Brain microvascular endothelial cell (primary cell): ENCODE measurements around the gene LBX1.
"Not testable (repeated sequence)": the region's sequence is repeated elsewhere in the genome, so short reads cannot be mapped to it uniquely, and the experiment has no call there.

Source experiments
- DNase-seq: peaks from one replicate; pipeline ENCODE4 v3.0.0-alpha.2; 2020
- H3K27ac ChIP-seq: fragments of 250-450 bp; sonication (Bioruptor Pico); 2 replicates; pipeline ENCODE4 v1.5.1; 2020; ENCODE audit warnings: mild to moderate bottlenecking, moderate library complexity
- H3K27me3 ChIP-seq: fragments of 250-450 bp; sonication (Bioruptor Pico); replicated peaks from 2 replicates; pipeline ENCODE4 v1.5.1; 2020; ENCODE audit warnings: mild to moderate bottlenecking
- H3K36me3 ChIP-seq: fragments of 250-450 bp; sonication (Bioruptor Pico); replicated peaks from 2 replicates; pipeline ENCODE4 v1.5.1; 2020; ENCODE audit warnings: mild to moderate bottlenecking
- H3K4me3 ChIP-seq: 2 replicates; pipeline ENCODE4 v1.5.1; 2011; ENCODE audit warnings: low read depth, mild to moderate bottlenecking, control low read depth, low read length, moderate library complexity
- in situ Hi-C: cut with HindIII; loops from 2 replicates; pipeline ENCODE4 v1.10.0; 2017; ENCODE audit warnings: low sequenced_read_pairs, low pct_ligation_motif_present
- TF ChIP-seq, protein P1 (sequence below): IDR thresholded peaks from 2 replicates; pipeline ENCODE4 v1.5.1; 2011; ENCODE audit warnings: low read depth, mild to moderate bottlenecking, moderate library complexity, low read length, control low read depth, inconsistent platforms; ENCODE audit errors: missing control alignments

LBX1 gene

DNA sequence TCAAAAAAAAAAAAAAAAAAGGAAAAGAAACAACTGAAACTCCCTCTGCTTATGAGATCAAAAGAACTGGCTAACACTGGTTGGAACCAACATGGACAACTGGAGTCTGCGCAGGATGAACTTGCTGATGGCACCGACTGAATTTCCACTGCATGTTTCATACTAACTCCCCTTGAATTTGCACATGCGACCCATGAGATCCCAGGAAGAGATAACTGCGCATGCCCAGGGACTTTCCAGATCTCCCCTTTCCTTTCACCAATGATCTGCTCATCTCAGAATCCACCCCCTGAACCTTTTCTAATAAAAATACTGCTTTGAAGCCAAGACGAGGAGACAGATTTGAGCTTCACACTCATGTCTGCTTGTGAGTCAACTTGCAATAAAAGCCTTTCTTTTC, 20.7 kb downstream of the LBX1 start:
- no peaks in the 10 kb centered on the region for H3K36me3 ChIP-seq
- no peak for DNase-seq
- H3K4me3 ChIP-seq, result no peak overlapping the region
- peaks cover 30% of the 10 kb centered on the region for H3K27me3 ChIP-seq
- TF ChIP-seq, protein P1, sequence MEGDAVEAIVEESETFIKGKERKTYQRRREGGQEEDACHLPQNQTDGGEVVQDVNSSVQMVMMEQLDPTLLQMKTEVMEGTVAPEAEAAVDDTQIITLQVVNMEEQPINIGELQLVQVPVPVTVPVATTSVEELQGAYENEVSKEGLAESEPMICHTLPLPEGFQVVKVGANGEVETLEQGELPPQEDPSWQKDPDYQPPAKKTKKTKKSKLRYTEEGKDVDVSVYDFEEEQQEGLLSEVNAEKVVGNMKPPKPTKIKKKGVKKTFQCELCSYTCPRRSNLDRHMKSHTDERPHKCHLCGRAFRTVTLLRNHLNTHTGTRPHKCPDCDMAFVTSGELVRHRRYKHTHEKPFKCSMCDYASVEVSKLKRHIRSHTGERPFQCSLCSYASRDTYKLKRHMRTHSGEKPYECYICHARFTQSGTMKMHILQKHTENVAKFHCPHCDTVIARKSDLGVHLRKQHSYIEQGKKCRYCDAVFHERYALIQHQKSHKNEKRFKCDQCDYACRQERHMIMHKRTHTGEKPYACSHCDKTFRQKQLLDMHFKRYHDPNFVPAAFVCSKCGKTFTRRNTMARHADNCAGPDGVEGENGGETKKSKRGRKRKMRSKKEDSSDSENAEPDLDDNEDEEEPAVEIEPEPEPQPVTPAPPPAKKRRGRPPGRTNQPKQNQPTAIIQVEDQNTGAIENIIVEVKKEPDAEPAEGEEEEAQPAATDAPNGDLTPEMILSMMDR, result no peak
- in situ Hi-C loops, result no loop called here
- H3K27ac ChIP-seq, result no peak overlapping the region

DNA sequence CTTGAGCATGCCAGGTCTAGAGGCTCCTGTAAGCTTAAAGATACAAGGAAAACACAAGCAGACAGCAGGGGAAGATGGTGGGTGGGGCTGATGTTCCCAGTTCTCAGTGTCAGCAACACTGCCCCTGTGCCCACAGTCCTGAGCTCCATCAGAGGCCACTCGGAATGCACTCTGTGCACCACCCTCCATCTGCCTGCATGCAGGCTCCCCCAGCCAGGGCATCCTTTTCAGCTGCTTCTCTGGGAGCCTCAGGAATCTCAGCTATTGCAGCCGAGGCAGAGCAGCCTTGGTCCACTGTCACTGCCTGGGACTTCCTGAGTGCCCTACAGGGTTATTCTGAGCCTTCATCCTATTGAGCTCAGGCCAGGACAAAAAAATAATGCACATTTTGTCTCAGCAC, 22.2 kb downstream of the LBX1 start:
- Histone ChIP-seq H3K36me3 (no peaks in the 10 kb centered on the region), H3K4me3 (no peak overlapping the region), H3K27me3 (peaks cover 24% of the 10 kb centered on the region), H3K27ac (no peak overlapping the region)
- no peak for DNase-seq
- TF ChIP-seq, protein P1, result no peak
- in situ Hi-C loops, result no loop called here

DNA sequence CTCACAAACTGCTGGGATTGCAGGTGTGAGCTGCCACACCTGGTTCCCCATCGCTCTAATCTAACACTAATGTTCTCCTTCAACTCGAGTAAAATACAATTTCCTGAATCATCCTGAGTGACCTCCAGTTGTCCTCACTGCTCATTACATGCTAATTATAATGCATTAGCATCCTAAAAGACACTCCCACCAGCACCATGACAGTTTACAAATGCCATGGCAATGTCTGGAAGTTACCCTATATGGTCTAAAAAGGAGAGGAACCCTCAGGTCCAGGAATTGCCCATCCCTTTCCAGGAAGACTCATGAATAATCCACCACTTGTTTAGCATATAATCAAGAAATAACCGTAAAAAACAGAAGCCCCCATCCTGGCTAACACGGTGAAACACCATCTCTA, 26.6 kb downstream of the LBX1 start:
- H3K27me3 ChIP-seq, DNase-seq, H3K27ac ChIP-seq, H3K36me3 ChIP-seq, in situ Hi-C loops, H3K4me3 ChIP-seq: not testable (repeated sequence)

DNA sequence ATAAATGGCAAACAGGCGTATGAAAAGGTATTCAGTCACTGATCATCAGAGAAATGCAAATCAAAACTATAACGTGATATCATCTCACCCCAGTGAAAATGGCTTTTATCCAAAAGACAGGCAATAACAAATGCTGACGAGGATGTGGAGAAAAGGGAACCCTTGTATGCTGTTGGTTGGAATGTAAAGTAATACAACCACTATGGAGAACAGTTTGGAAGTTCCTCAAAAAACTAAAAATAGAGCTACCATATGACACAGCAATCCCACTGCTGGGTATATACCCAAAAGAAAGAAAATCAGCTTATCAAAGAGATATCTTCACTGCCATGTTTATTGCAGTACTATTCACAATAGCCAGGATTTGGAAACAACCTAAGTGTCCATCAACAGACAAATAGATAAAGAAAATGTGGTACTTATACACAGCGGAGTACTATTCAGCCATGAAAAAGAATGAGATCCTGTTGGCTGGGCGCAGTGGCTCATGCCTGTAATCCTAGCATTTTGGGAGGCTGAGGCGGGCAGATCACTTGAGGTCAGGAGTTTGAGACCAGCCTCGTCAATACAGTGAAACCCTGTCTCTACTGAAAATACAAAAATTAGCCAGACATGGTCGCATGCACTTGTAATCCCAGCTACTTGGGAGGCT, 30.8 kb downstream of the LBX1 start:
- H3K36me3 ChIP-seq, H3K27ac ChIP-seq, H3K4me3 ChIP-seq, DNase-seq, in situ Hi-C loops, H3K27me3 ChIP-seq: not testable (repeated sequence)

DNA sequence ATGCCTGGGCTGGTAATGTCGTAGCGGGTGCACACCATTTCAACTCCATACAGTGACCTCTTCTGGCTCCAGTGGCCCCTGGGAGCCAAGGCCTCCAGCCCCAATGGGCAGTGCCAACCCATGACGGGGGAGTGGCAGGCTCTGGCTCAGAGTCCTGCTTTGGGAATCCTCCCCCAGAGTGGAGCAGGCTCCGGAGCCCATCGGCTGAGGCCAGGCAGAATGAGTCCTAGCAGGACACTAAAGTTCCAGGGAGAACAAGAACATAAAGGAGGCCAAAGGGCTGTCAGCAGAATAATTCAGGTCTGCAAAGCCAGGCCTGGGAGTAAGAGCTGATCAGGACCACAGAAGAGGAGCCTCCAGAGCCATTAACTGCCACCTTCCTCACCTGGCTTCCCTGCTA, 33.3 kb downstream of the LBX1 start:
- Histone ChIP-seq H3K36me3 (no peaks in the 10 kb centered on the region), H3K4me3 (no peak overlapping the region), H3K27me3 (peaks cover 2% of the 10 kb centered on the region), H3K27ac (no peak overlapping the region)
- DNase-seq, result no peak
- TF ChIP-seq, protein P1, result no peak
- in situ Hi-C loops, result no loop called here

DNA sequence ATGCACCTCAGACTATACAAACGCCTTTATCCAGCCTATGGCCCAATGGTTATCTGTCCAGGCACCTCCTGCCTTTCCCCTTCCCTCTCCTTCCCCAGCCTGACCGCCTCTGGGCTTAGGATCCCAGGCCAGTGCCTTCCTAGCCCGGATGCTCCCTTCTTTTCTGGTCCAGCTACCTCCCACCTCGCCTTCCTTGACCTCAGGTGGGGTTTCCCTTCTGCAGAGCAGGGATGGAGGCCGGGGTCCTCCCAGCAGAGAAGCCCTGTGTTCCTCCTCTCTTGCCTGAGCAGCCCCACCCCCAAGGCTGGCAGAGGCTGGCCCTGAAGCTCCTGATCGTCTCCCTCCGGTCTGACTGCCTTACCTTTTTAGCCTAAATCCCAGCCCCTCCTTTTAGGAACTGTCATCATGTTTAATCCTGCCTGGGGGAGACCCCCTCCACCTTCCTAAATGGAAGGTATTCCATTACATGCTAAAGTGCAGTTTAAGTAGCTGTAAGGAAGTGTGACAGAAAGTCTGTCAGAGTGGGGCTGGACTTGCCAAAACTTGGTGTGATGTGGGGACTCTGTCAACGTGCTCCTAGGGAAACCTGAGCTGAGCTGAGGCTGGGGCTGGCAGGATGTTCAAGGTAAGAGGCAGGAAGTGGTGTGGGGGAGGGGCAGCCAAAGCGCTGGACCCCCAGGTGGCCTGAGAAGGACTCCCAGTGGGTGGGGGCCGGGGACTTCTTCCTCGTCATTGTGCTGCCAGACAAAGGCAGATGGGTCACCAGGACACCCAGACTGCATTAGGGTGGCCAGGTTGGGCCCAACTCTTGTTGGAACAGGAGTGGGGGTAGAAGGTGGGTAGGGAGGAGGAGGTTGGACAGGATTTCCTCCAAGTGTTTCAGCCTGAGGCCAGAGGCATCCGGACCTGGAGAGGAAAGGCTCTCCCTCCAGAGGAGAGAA, 39.5 kb downstream of the LBX1 start:
- TF ChIP-seq, protein P1, result no peak
- in situ Hi-C loops, result no loop called here
- no peak overlapping the region for H3K4me3 ChIP-seq
- H3K27me3 ChIP-seq, result peaks cover 5% of the 10 kb centered on the region
- no peaks in the 10 kb centered on the region for H3K36me3 ChIP-seq
- H3K27ac ChIP-seq, result no peak overlapping the region
- no peak for DNase-seq
